Neural cell (in vitro differentiated cells): ENCODE measurements around the gene PRCC. TPM values are rescaled to one million over a fixed set of nuclear protein-coding genes. Genes with fewer than 3 reads are reported as not detected.

Experiments used
- H2AFZ ChIP-seq: fragments of 200-600, 300-800 bp; sonication (generic), shearing (Covaris generic); 2 replicates; pipeline ENCODE4 v1.6.0; 2014; ENCODE audit warnings: low read depth, mild to moderate bottlenecking, antibody characterized with exemption, low read length, moderate library complexity
- H3F3A ChIP-seq: fragments of 200-600 bp; shearing (Covaris generic); 2 replicates; pipeline ENCODE4 v1.6.1; 2016; ENCODE audit warnings: mild to moderate bottlenecking, moderate library complexity, mixed read lengths, antibody characterized with exemption, low read length; ENCODE audit not compliant: insufficient read depth, poor library complexity, severe bottlenecking
- H3K27ac ChIP-seq: fragments of 200-600, 300-800 bp; sonication (generic), shearing (Covaris generic); 2 replicates; pipeline ENCODE4 v1.5.1; 2014; ENCODE audit warnings: mild to moderate bottlenecking, low read length, moderate library complexity
- H3K27me3 ChIP-seq: fragments of 300-800, 200-600 bp; sonication (generic), shearing (Covaris generic); 2 replicates; pipeline ENCODE4 v1.6.0; 2014; ENCODE audit warnings: mild to moderate bottlenecking, low read depth, low read length, moderate library complexity; ENCODE audit not compliant: insufficient read depth
- H3K36me3 ChIP-seq: fragments of 300-800, 200-600 bp; sonication (generic), shearing (Covaris generic); 2 replicates; pipeline ENCODE4 v1.5.1; 2014; ENCODE audit warnings: mild to moderate bottlenecking, antibody characterized with exemption, low read length, moderate library complexity; ENCODE audit not compliant: insufficient read depth
- H3K4me2 ChIP-seq: fragments of 300-800, 200-600 bp; sonication (generic), shearing (Covaris generic); 2 replicates; pipeline ENCODE4 v1.6.0; 2014; ENCODE audit warnings: mild to moderate bottlenecking, low read length
- H3K4me3 ChIP-seq: fragments of 300-800, 200-600 bp; sonication (generic), shearing (Covaris generic); 2 replicates; pipeline ENCODE4 v1.5.1; 2014; ENCODE audit warnings: mild to moderate bottlenecking, low read length, moderate library complexity
- H3K79me2 ChIP-seq: fragments of 200-600 bp; shearing (Covaris generic); replicated peaks from 2 replicates; pipeline ENCODE4 v1.6.0; 2014; ENCODE audit warnings: mild to moderate bottlenecking, low read length, moderate library complexity; ENCODE audit not compliant: insufficient read depth
- H3K9ac ChIP-seq: fragments of 300-800, 200-600 bp; sonication (generic), shearing (Covaris generic); 2 replicates; pipeline ENCODE4 v1.6.1; 2016; ENCODE audit warnings: mild to moderate bottlenecking, low read length, mixed read lengths
- H3K9me2 ChIP-seq: fragments of 200-600 bp; shearing (Covaris generic); 2 replicates; pipeline ENCODE4 v1.6.1; 2016; ENCODE audit warnings: mild to moderate bottlenecking, low read length, mixed read lengths; ENCODE audit not compliant: insufficient read depth
- H3K9me3 ChIP-seq: fragments of 200-600, 300-800 bp; sonication (generic), shearing (Covaris generic); 2 replicates; pipeline ENCODE4 v1.6.1; 2016; ENCODE audit warnings: mild to moderate bottlenecking, mixed run types, low read length, moderate library complexity, mixed read lengths
- H4K20me1 ChIP-seq: fragments of 200-600 bp; shearing (Covaris generic); 2 replicates; pipeline ENCODE4 v1.6.1; 2016; ENCODE audit warnings: mild to moderate bottlenecking, mixed run types; ENCODE audit not compliant: insufficient read depth
- EP300 ChIP-seq: fragments of 450-650 bp; conservative IDR thresholded peaks from 2 replicates; pipeline ENCODE4 v1.6.1; 2014; ENCODE audit warnings: antibody characterized with exemption, mild to moderate bottlenecking, moderate library complexity; ENCODE audit not compliant: poor library complexity, severe bottlenecking
- EZH2 ChIP-seq: fragments of 200-600, 300-800 bp; shearing (Covaris generic), sonication (generic); IDR thresholded peaks from 2 replicates; pipeline ENCODE4 v1.6.1; 2014; ENCODE audit warnings: antibody characterized with exemption, low read length, borderline replicate concordance, mild to moderate bottlenecking; ENCODE audit not compliant: insufficient read depth, poor library complexity, severe bottlenecking
- MXI1 ChIP-seq: fragments of 450-650 bp; conservative IDR thresholded peaks from 2 replicates; pipeline ENCODE4 v1.6.1; 2014; ENCODE audit warnings: antibody characterized with exemption, mild to moderate bottlenecking; ENCODE audit not compliant: poor library complexity, severe bottlenecking
- POLR2AphosphoS5 ChIP-seq: IDR thresholded peaks from 2 replicates; pipeline ENCODE4 v1.6.1; 2012
- RAD21 ChIP-seq: fragments of 450-650 bp; conservative IDR thresholded peaks from 2 replicates; pipeline ENCODE4 v1.6.1; 2014; ENCODE audit warnings: antibody characterized with exemption, mild to moderate bottlenecking, moderate library complexity
- REST ChIP-seq: IDR thresholded peaks from 2 replicates; pipeline ENCODE4 v1.6.1; 2012; ENCODE audit warnings: borderline replicate concordance
- SMC3 ChIP-seq: fragments of 450-650 bp; conservative IDR thresholded peaks from 2 replicates; pipeline ENCODE4 v1.6.1; 2014; ENCODE audit warnings: antibody characterized with exemption, mild to moderate bottlenecking, moderate library complexity; ENCODE audit not compliant: poor library complexity
- TAF1 ChIP-seq: IDR thresholded peaks from 2 replicates; pipeline ENCODE4 v1.6.1; 2012; ENCODE audit warnings: low read depth
- polyA plus RNA-seq: library from polyadenylated mRNA; depleted of rRNA; stranded (reverse); fragments of >200 nt; gene quantifications from 2 replicates; pipeline ENCODE4 v1.2.3, GENCODE V29; 2014
- TF ChIP-seq, protein P1 (sequence below): fragments of 450-650 bp; IDR thresholded peaks from 2 replicates; pipeline ENCODE4 v1.5.1; 2014; ENCODE audit warnings: antibody characterized with exemption, mild to moderate bottlenecking, moderate library complexity; ENCODE audit not compliant: poor library complexity, severe bottlenecking

PRCC gene
- polyA plus RNA-seq, 1 donor from 2014 or later, result 17.5 TPM

DNA sequence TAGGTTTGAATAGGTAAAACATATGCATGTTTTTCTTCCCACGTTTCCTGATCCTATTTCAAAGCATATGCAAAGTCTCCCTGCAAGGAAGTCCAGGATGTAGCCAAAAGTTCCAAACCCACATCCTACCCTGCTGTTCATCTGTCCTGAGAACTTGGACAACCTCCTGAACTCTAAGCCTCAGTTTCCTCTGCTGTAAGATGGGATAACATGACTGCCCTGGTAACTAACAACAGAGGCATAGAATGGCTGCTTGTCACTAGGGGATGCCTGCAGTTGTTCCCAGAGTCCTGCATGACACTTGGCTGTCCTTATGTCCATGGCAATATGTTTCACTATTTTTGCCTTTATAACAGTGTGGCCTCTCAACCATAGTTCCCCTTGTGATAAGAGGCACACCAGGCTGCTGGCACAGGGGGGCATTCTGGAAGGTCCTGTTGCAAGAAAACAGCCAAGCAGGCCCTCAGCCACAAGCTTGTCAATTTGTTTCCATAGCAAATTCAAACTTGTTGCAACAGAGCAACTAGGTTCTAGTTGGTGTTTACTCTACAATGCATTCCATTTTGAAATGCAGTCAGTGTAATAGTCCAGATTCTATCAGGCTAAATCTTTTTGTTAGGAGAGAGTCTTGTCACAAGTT is 14.4 kb upstream of the PRCC start:
- Histone ChIP-seq H3K4me2 (peak overlapping the region; percentile 35), H2AFZ (no peak overlapping the region), H3K9me2 (no peaks in the 10 kb centered on the region), H3K79me2 (peaks cover 49% of the 10 kb centered on the region), H3K36me3 (no peaks in the 10 kb centered on the region), H3K4me3 (peak overlapping the region; percentile 89), H3K9me3 (no peaks in the 10 kb centered on the region), H3K27me3 (no peaks in the 10 kb centered on the region), H3K9ac (peak overlapping the region; percentile 94), H3F3A (no peaks in the 10 kb centered on the region), H4K20me1 (no peaks in the 10 kb centered on the region), H3K27ac (no peak overlapping the region)
- TF ChIP-seq EZH2, result no peak
- TF ChIP-seq RAD21, result no peak
- no peak for TF ChIP-seq TAF1
- TF ChIP-seq, protein P1, sequence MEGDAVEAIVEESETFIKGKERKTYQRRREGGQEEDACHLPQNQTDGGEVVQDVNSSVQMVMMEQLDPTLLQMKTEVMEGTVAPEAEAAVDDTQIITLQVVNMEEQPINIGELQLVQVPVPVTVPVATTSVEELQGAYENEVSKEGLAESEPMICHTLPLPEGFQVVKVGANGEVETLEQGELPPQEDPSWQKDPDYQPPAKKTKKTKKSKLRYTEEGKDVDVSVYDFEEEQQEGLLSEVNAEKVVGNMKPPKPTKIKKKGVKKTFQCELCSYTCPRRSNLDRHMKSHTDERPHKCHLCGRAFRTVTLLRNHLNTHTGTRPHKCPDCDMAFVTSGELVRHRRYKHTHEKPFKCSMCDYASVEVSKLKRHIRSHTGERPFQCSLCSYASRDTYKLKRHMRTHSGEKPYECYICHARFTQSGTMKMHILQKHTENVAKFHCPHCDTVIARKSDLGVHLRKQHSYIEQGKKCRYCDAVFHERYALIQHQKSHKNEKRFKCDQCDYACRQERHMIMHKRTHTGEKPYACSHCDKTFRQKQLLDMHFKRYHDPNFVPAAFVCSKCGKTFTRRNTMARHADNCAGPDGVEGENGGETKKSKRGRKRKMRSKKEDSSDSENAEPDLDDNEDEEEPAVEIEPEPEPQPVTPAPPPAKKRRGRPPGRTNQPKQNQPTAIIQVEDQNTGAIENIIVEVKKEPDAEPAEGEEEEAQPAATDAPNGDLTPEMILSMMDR, result no peak
- TF ChIP-seq REST, result no peak

- no peaks in the 10 kb centered on the region for H3K36me3 ChIP-seq
- H2AFZ ChIP-seq, result no peak overlapping the region
- no peaks in the 10 kb centered on the region for H4K20me1 ChIP-seq
- H3K27me3 ChIP-seq, result no peaks in the 10 kb centered on the region
- no peaks in the 10 kb centered on the region for H3K9me2 ChIP-seq
- no peak overlapping the region for H3K4me3 ChIP-seq
- H3K4me2 ChIP-seq, result no peak overlapping the region
- H3F3A ChIP-seq, result no peaks in the 10 kb centered on the region
- no peak overlapping the region for H3K27ac ChIP-seq
- peaks cover 36% of the 10 kb centered on the region for H3K79me2 ChIP-seq
- no peak overlapping the region for H3K9ac ChIP-seq
- H3K9me3 ChIP-seq, result no peaks in the 10 kb centered on the region
- TF ChIP-seq EZH2 (no peak), POLR2AphosphoS5 (no peak), SMC3 (no peak), EP300 (no peak), MXI1 (no peak), TAF1 (no peak)
- TF ChIP-seq, protein P1, result no peak
Measured at GRCh38 chr1:156754219-156754618, 13.1 kb upstream of the PRCC start.
